Astrocyte of the hippocampus (primary cell): Measurements from ENCODE around the gene NFKBIA.
A peak's percentile ranks its signal among the peaks of the same experiment; 100 is the strongest.
"Not testable (repeated sequence)": the region's sequence is repeated elsewhere in the genome, so short reads cannot be mapped to it uniquely, and the experiment has no call there.

ENCODE experiments used
- DNase-seq: peaks from one replicate; pipeline ENCODE4 v3.0.0; 2011; ENCODE audit warnings: low read depth, low spot score

Gene NFKBIA

DNA sequence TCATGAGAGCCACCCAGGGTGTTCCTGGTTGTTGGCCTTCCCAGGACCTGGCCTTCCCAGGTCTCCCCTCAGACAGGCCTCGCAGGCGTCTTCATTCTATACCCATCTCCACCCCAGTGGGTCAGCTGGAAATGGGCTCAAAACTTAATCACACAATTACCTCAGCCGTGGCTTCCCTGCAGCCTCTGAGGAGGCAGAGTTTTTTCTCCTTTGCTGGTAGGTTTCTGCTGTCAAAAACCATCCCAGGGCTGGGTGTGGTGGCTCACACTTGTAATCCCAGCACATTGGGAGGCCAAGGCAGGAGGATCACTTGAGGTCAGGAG lies 13.2 kb downstream of the NFKBIA start:
- no peak for DNase-seq

DNA sequence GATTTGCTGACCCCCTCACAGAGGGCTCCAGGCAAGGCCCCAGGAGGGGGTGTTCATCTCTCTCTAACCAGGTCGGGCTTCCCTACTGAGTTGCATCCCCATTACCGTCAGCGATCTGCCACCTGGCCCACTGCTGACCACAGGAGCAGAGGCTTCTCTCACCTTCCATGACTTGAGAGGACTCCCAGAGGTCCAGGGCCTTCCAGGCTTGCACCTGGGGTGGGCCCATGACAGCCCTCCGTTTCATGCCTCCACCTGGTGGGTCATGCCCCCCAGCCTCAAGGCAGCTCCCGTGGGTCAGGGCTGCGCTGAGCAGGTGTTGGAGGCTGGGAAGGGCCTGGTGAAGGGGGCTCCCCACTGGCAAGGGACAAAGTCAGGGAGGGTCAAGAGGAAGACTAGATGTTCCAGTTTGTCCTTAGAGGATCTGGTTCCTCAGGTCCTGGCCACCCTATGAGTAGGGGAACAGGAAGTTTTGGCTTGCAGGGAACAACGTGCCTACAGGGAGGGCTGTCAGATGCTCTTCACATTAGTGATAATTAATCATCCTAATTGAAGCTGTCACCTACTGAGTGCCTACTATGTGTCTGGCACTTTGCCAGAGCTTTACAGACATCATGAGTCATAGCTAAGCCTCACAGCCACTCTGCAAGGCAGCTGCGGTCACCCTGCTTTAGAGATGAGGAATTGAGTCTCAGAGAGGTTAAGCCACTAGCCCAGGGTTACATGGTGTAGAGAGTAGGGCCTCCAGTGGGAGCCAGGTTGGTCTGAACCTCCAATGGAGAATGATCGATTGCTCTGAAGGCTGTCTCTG lies 13.8 kb downstream of the NFKBIA start:
- peak; percentile 70 for DNase-seq

DNA sequence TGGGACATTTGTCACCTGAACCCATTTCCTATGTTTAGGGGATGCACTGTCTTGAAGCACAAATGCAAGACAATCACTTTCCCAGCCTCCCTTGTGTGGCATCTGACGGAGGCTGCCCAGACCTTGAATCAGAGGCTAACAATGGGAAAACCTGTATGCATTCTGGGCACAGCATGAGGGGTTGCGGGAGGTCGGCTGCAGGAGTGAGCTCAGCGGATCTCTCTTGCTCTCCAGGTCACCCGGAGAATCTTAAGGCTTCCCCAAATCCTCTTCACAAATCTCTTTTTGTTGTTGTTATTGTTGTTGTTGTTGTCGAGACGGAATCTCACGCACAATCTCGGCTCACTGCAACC lies 15.3 kb downstream of the NFKBIA start:
- DNase-seq: no peak

DNA sequence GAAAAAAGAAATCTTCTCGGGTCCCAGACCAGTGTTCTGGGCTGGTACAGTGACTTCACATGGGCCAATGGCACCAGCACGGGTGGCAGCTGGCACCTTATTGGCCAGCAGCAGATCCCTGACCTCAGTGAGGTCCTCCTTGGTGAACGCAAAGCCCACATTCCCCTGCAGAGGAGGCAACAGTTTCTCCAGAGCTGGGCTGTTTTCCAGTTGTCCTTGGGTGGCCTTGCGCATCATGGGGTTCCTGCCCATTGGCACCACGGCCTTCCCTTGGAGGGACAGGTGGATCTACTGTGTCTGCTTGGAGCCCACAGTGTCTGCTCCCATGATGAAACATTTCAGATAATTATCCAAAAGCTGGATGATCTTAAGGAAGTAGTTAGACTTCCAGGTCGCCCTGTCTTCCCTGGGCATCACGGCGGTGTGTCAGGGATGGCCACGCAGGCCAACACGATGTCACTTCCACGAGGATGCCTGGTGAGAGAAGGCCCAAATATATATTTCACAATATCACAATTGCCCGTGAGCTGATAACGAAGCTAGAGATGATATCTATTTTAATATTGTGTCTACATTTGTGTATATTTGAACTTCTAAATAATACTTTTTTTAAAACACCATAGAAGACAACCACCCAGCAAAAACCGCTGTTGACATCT lies 15.8 kb downstream of the NFKBIA start:
- DNase-seq: no peak

DNA sequence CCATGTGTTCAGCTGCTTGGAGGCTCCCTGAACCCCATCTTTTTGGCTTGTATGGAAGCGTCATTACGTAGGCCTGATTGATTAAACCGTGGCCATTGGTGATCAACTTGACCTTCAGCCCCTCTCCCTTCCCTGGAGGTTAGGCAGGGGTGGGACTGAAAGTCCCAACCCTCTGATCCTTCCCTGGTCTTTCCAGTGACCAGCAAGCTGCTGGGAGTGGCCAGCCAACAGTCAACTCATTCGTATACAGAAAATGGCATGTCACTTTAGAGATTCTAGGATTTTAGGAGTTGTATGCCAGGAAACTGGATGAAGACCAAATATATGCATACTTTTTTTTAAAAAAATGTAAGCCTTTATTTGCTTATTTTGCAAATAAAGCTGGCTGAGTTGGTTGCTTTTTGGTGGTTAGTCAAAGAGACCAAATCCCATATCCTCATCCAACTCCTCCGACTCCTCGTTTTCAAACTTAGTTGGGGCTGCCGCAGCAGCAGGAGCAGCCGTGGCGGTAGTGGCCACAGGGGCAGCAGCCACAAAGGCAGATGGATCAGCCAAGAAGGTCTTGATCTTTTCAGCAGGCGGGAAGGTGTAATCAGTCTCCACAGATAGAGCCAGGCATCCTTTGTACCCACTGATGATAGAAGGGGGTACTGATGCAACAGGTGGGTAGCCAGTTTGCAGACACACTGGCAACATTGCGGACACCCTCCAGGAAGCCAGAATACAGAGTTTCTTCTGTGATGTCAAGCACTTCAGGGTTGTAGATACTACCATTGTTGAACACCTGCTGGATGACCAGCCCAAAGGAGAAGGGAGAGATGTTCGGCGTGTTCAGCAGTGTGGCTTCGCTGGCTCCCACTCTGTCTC lies 16.6 kb downstream of the NFKBIA start:
- no peak for DNase-seq

DNA sequence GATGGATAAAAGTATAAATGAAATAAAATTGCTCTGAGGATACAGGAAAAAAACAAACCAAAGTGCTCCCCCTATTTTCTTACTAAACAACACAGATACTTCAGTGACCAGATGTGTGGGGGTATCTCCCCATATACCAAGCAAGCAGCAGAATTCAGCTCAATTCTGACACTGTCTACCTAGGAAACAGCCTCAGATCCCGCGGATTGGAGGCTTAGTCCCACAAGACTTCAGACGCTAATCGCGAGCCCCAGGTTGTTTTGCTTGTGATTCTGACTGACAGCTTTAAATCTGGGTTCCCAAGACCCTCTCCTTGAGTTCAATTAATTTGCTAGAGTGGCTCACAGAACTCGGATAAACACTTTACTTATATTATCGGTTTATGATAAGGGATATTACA lies 17.3 kb downstream of the NFKBIA start:
- no peak for DNase-seq

DNA sequence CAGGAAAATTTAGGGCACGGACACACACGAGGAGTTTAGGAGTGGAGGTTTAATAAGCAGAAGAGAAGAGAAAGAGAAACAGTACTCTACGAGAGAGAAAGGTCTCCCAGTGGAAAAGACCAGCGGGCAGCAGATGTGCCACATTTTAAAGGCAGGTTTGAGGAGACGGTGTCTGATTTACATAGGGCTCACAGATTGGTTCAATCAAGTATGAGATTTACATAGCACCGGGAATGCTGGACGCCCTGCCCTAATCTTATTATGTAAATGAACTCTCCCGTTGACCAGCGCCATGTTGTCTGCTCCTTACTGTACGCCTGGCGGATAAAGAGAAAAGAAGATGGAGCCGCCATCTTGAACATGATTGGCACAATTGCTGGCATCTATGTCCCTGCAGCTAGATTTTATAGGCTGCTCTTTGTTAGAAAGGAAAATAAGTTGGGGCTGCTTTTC lies 17.9 kb downstream of the NFKBIA start:
- peak; percentile 35 for DNase-seq

DNA sequence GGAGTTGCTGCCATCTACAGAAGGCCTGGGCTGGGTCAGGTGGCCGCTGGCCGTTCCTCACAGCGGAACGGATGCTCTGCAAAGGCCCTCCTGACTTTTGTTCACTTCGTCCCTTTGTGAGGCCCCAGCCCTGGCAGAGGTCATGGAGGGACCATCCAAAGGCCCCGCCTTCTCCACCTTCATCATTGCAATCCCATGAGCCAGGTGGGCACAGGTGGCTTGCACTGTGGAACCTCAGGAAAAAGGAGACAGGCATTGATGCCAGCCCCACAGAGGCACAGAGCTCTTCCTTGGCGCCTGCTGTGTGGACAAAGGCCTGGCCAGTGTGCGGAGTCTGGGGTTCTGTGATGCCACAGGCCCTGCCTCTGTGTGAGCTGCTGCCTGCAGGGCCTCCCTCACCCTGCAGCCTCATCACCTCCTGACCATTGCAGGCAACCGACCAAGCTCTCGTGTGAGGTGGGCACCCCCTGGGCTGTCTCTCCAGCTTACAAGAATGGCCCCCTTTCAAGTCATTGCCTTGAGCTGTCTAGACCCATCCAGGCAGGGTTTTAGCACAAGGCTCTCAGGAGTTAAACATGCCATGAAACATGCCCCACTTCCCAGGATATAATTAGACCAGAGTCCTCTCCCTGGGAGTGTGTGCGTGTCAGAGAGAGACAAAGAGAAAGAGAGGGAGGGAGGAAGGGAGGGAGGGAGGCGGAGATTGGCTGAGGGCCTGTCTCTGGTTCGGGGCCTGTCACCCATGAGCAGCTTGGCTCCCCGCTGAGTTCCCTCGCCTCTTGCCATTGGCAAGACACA lies 19.3 kb downstream of the NFKBIA start:
- peak; percentile 95 for DNase-seq

DNA sequence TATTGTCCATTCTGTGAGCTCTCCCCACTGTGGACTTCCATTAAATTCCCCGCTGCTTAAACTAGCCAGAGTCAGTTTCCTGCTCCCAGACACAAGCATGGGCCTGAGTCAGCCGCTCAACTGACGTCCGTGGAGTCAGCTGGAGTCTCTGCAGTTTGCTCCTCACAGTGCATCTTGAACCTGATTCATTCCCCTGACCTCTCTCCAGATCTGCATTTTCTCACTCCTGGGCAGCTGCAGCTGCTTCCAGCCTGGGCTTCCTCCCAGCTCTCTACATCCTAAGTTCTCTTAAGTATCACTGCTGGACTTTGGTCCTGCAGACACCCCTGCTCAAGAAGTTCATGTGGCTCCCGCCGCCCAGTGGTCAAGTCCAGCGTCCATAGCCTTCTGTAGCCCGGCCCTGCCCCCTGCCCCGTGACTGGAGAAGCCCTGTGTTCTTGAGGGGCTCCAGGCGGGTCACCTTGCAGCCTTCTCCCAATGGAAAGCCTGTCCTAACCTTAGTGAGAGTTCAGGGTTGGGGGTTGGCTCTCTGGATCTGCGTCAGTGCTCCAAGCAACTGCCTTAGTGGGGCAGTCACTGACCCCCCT lies 20.0 kb downstream of the NFKBIA start:
- peak; percentile 84 for DNase-seq

DNA sequence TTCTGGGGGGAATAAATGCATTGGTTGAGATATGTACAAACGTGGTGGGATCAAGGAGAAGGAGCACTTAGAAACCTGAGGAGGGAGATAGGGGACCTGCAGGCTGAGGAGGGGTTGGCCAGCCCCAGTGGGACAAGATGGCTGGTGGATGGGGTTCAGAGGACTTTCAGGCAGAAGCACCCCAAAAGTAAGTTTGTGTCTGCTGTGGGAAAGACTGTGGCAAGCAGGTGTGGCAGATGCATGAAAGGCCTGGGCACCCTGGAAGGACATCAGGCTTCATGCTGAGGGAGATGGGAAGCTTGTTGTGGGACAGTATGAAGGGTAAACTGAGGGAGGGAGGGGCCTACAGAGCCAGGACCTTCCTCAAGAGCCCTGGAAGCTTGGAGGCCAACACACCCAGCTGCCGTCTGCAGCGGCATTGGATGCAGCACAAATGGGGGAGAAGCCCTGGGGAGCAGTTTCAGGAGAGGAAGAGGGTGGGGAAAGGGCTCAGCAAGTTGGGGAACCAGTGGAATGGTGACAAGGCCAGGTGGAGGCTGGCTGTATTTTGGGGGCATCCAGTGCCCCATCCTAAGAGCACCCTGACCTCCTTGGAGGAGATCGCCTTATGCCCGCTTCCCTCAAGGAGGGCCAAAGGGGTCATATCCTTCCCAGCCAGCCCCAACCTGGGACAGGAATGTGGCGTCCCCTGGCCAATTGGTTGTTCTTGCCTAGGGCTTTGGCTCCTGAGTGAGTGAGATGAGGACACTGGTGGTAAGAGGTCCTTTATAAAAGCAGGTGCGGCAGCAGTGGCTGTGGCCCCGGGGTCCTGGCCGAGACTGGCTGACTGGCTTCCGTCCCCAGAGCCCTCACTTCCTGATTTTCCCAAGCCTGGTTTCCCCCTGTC lies 20.7 kb downstream of the NFKBIA start:
- no peak for DNase-seq

DNA sequence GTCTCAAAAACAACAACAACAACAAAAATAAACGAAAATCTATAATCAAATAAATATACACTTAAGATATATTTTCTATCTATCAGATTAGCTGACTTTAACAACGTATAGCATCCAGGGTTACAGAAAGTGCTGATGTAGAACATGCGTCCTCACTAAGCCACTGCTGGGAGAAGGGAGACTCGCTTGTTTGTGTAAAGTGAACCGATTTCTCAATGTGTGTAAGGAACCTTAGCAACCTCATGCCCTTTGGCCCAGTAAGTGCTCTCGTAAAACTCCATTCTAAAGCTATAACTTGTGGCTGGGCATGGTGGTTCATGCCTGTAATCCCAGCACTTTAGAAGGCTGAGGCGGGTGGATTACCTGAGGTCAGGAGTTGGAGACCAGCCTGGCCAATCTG lies 23.8 kb downstream of the NFKBIA start:
- no peak for DNase-seq

DNA sequence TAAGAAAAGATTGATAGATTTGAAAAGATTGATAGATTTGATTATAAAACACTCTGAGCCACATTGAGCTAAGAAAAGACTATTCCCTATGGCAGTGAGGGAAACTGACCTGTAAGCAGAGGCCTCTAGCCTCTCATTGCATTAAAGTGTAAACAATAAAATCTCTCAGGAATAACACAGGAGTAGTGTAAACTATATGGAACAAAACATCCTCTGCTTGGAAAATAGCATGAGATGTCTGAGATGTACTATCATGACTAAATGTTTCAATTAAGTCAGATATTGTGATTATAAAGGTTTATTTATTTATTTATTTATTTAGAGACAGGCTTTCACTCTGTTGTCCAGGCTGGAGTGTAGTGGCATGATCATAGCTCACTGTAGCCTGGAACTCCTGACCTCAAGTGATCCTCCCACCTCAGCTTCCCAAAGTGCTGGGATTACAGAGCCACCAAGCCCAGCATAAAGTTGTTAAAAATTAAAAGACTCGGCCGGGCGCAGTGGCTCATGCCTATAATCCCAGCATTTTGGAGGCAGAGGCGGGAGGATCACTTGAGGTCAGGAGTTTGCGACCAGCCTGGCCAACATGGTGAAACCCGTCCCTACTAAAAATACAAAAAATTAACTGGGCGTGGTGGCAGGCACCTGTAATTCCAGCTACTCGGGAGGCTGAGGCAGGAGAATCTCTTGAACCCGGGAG lies 25.2 kb downstream of the NFKBIA start:
- DNase-seq: not testable (repeated sequence)

DNA sequence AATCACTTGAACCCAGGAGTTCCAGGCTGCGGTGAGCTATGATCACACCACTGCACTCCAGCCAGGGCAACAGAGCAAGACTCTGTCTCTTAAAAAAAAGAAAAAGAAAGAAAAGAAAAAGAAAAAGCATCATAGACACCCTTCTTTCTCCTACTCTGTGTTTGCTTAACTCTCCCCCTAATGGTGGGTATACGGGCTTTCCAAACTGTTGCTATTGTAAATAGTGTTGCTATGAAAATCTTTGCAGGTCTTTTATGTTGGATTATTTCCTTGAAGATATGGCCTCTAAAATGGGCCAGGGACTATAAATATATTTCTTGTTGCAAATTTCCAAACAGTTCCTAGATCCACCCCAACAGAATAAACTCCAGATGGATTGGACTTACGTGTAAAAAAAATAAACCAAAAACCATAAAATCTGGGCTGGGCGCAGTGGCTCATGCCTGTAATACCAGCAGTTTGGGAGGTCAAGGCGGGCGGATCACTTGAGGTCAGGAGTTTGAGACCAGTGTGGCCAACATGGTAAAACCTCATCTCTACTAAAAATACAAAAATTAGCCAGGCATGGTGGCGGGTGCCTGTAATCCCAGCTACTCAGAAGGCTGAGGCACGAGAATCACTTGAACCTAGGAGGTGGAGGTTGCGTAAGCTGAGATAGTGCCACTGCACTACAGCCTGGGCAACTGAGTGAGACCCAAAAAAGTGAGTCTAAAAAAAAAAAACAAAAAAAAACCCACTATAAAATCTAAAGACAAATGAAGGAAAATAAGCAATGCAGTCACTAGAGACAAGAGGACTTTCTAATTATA lies 25.9 kb downstream of the NFKBIA start:
- DNase-seq: no peak

DNA sequence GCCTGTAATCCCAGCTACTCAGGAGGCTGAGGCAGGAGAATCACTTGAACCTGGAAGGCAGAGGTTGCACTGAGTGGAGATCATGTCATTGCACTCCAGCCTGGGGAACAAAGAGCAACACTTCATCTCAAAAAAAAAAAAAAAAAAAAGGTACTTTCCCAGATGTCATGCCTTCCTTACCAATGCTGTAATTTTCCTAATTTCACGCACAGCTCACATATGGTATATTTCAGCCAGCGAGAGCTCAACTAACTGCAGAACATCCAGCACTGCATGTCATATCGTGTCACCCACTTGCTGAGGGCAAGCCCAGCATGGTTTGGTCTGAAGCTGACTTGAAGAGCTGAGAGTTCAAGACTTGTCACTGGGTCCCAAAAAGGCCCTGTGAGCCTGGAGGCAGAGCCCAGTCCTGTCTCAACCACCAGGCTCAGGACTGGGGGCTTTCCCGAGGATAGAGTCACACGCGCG lies 29.0 kb downstream of the NFKBIA start:
- DNase-seq: no peak

DNA sequence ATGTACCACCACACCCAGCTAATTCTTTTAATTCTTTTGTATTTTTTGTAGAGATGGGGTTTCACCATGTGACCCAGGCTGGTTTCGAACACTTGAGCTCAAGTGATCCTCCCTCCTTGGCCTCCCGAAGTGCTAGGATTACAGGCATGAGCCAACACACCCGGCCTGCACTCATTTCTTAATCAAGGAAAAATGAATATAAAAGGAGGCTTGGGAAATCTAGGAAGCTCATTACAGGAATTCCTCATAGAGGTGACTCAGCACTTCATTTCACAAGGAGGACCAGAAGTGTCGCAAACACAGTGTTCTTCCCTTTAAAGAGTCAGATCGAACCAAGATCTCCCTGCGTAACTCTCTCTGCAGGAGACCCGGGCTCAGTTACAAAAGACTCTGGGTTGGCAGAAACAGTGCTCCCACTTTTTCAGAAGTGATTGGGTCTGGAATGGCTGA lies 30.3 kb downstream of the NFKBIA start:
- peak; percentile 84 for DNase-seq

DNA sequence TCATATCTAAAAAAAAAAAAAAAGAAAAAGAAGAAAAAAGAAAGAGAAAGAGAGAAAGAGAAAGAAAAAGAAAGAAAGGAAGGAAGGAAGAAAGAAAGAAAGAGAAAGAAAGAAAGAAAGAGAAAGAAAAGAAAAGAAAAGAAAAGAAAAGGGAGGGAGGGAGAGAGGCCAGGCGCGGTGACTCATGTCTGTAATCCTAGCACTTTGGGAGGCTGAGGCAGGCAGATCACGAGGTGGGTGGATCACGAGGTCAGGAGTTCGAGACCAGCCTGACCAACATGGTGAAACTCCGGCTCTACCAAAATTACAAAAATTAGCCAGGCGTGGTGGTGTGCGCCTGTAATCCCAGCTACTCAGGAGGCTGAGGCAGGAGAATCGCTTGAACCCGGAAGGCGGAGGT lies 31.3 kb downstream of the NFKBIA start:
- not testable (repeated sequence) for DNase-seq

DNA sequence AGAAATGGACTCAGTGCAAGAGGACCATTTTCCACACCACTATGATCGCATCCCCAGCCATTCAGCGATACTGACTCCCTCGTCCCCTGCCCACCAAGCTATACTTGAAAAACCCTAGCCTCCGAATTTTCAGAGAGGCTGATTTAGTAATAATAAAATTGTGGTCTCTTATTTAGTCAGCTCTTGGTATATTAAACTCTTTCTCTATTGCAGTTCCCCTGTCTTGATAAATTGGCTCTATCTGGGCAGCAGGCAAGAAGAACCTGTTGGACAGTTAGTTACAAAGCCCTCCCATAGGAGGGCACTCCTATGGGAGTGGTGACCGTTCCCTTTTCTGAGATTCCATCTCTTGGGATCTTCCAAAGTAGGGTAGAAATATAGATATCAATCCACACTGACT lies 33.6 kb downstream of the NFKBIA start:
- DNase-seq: no peak

DNA sequence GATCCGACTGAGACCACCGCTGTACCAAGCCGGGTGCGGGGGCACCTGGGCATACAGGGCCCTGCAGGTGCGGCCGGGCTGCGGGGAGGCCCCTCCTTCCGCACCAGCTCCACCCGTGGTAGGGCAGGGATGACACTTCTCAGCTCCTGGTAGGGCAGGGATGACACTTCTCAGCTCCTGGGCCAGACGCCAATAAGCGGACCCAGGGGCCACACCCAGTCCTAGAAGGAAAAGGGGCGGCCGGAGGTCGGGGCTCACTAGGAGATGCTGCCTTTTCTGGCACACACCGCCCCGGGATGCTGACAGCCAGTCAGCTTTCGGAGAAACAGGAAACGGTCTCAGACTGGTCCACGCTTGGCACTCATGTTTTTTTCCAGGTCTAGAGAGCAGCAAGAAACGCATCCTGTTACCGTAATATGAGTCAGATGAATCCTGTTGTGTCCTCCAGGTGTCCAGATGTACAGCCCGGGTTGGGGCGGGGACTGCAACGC lies 34.8 kb downstream of the NFKBIA start:
- DNase-seq: no peak
